K562 (cell line): ENCODE measurements around the gene NTRK2. TPM values are rescaled to one million over a fixed set of nuclear protein-coding genes. Genes with fewer than 3 reads are reported as not detected.

Experiments
- ATAC-seq: fragments of 200-7000 bp; cut with Tn5 transposase; 3 replicates; pipeline ENCODE4 v1.9.1; 2020; ENCODE audit warnings: moderate library complexity
- BruUV-seq: library from RNA; stranded (reverse); fragments of 400-500 nt; replicated peaks from 2 replicates; lab custom pipeline; 2021; lab: Mats Ljungman, UMichigan
- CTCF ChIA-PET: fragments of 300-600 bp; formaldehyde crosslinking; extraction: SDS; loops from one replicate; lab custom pipeline; 2021; ENCODE audit warnings: low intra/inter-chr PET ratio; lab: Yijun Ruan, JAX
- POLR2A ChIA-PET: fragments of 300-600, 350-650 bp; sonication (Branson Sonifier 250); formaldehyde crosslinking; extraction: SDS; loops from one replicate; lab custom pipeline; 2021; ENCODE audit warnings: antibody characterized with exemption, inconsistent platforms; lab: Yijun Ruan, JAX
- DNase-seq, 4 experiments: peaks; one replicate each; pipeline versions ENCODE4 v3.0.0 to v3.0.0-alpha.2; 2011 to 2018; ENCODE audit warnings: low spot score in 3 of 4, mixed read lengths in 3 of 4; ENCODE audit errors: extremely low read depth in 1 of 4
- FAIRE-seq: peaks from 2 replicates; lab custom pipeline; 2011; peaks lifted over from hg19 to GRCh38; lab: Jason Lieb, UNC
- H2AFZ ChIP-seq: 2 replicates; pipeline ENCODE4 v1.6.0; 2011; ENCODE audit warnings: low read depth, low read length, control low read depth, inconsistent platforms
- H3K27ac ChIP-seq: fragments of 200-600 bp; 3 replicates; pipeline ENCODE4 v1.8.0; 2011; ENCODE audit warnings: low read depth, mild to moderate bottlenecking, control low read depth, inconsistent platforms, low read length, moderate library complexity, mixed read lengths; ENCODE audit errors: extremely low read depth
- H3K27me3 ChIP-seq, 2 experiments: fragments of 300-600 bp in 1 of 2; 2 replicates in 1 of 2; 3 replicates in 1 of 2; pipeline versions ENCODE4 v1.6.0 to v1.8.0; 2011; ENCODE audit warnings: inconsistent platforms in 2 of 2, low read length in 2 of 2, mild to moderate bottlenecking in 1 of 2, mixed read lengths in 1 of 2, moderate library complexity in 1 of 2; ENCODE audit not compliant: control insufficient read depth in 2 of 2, insufficient read depth in 2 of 2
- H3K36me3 ChIP-seq: fragments of 300-600 bp; 3 replicates; pipeline ENCODE4 v1.8.0; 2011; ENCODE audit warnings: mild to moderate bottlenecking, low read length, inconsistent platforms; ENCODE audit not compliant: control insufficient read depth, insufficient read depth
- H3K4me1 ChIP-seq, 2 experiments: fragments of 200-600 bp in 1 of 2; replicated peaks in 1 of 2; 2 replicates in 1 of 2; 3 replicates in 1 of 2; pipeline versions ENCODE4 v1.5.1 to v1.8.0; 2011; ENCODE audit warnings: inconsistent platforms in 2 of 2, low read length in 2 of 2, mild to moderate bottlenecking in 1 of 2, mixed read lengths in 1 of 2, moderate library complexity in 1 of 2; ENCODE audit not compliant: control insufficient read depth in 2 of 2, insufficient read depth in 2 of 2
- H3K4me2 ChIP-seq: 2 replicates; pipeline ENCODE4 v1.6.1; 2011; ENCODE audit warnings: low read length, control low read depth, inconsistent platforms, mixed read lengths; ENCODE audit not compliant: insufficient read depth
- H3K4me3 ChIP-seq: fragments of 200-600 bp; sonication (generic), shearing (Covaris generic); 2 replicates; pipeline ENCODE4 v1.5.1; 2016; ENCODE audit warnings: control low read depth, inconsistent platforms
- H3K79me2 ChIP-seq: fragments of 200-600 bp; 3 replicates; pipeline ENCODE4 v1.8.0; 2011; ENCODE audit warnings: low read length, inconsistent platforms; ENCODE audit not compliant: control insufficient read depth, insufficient read depth
- H3K9ac ChIP-seq, 2 experiments: 2 replicates each; pipeline versions ENCODE4 v1.6.0 to v1.6.1; 2011; ENCODE audit warnings: low read depth in 2 of 2, low read length in 2 of 2, control low read depth in 1 of 2, inconsistent platforms in 1 of 2, mild to moderate bottlenecking in 1 of 2, mixed read lengths in 1 of 2; ENCODE audit not compliant: insufficient read depth in 1 of 2
- H3K9me1 ChIP-seq: one replicate; pipeline ENCODE4 v1.6.0; 2011; ENCODE audit warnings: inconsistent platforms, mild to moderate bottlenecking, low read length, moderate library complexity; ENCODE audit not compliant: control insufficient read depth, insufficient read depth
- H3K9me3 ChIP-seq: replicated peaks from 2 replicates; pipeline ENCODE4 v1.5.1; 2011; ENCODE audit warnings: low read depth, low read length, inconsistent platforms; ENCODE audit not compliant: control insufficient read depth, insufficient read depth
- H4K20me1 ChIP-seq: replicated peaks from 2 replicates; pipeline ENCODE4 v1.6.1; 2011; ENCODE audit warnings: low read length, inconsistent platforms, mixed read lengths; ENCODE audit not compliant: control insufficient read depth, insufficient read depth
- ARID4B ChIP-seq: sonication (generic); formaldehyde crosslinking; IDR thresholded peaks from 2 replicates; pipeline ENCODE4 v1.8.0; 2022; ENCODE audit warnings: mild to moderate bottlenecking, missing genetic modification reagents
- EZH2 ChIP-seq: IDR thresholded peaks from 2 replicates; pipeline ENCODE4 v1.6.1; 2012; ENCODE audit warnings: low read depth, mild to moderate bottlenecking, inconsistent platforms, low read length, borderline replicate concordance
- ID3 ChIP-seq, 2 experiments: fragments of 250-450 bp in 1 of 2; fragments of 450-650 bp in 1 of 2; sonication (Bioruptor Pico) in 1 of 2; IDR thresholded peaks; 2 replicates each; pipeline versions ENCODE4 v1.6.1 to v1.8.0; 2016 to 2021; ENCODE audit warnings: mild to moderate bottlenecking in 2 of 2, moderate library complexity in 2 of 2, missing compliant biosample characterization in 1 of 2, missing genetic modification characterization in 1 of 2
- MBD1 ChIP-seq: fragments of 250-450 bp; sonication (Bioruptor Pico); IDR thresholded peaks from 2 replicates; pipeline ENCODE4 v1.8.0; 2022; ENCODE audit warnings: inconsistent platforms
- NONO ChIP-seq, 2 experiments: fragments of 200-400 bp in 1 of 2; fragments of 450-650 bp in 1 of 2; formaldehyde crosslinking in 1 of 2; IDR thresholded peaks; 2 replicates each; pipeline ENCODE4 v1.6.1; 2017; ENCODE audit warnings: low read depth in 2 of 2, mild to moderate bottlenecking in 2 of 2, moderate library complexity in 2 of 2, low read length in 1 of 2
- RFX7 ChIP-seq: fragments of 250-450 bp; sonication (Bioruptor Pico); IDR thresholded peaks from 2 replicates; pipeline ENCODE4 v1.5.1; 2021; ENCODE audit warnings: mild to moderate bottlenecking
- SIN3B ChIP-seq: fragments of 450-650 bp; IDR thresholded peaks from 2 replicates; pipeline ENCODE4 v1.6.1; 2017; ENCODE audit warnings: low read depth, mild to moderate bottlenecking, moderate library complexity
- TCF15 ChIP-seq: fragments of 250-450 bp; sonication (Bioruptor Pico); IDR thresholded peaks from 2 replicates; pipeline ENCODE4 v1.8.0; 2022; ENCODE audit warnings: moderate library complexity, mild to moderate bottlenecking, inconsistent platforms
- TOE1 ChIP-seq, 2 experiments: fragments of 450-650 bp in 1 of 2; sonication (generic) in 1 of 2; formaldehyde crosslinking in 1 of 2; IDR thresholded peaks; 2 replicates each; pipeline versions ENCODE4 v1.7.1 to v1.8.0; 2016 to 2022; ENCODE audit warnings: borderline replicate concordance in 2 of 2, mild to moderate bottlenecking in 2 of 2, antibody characterized with exemption in 1 of 2, inconsistent platforms in 1 of 2, low read depth in 1 of 2, missing genetic modification reagents in 1 of 2, moderate library complexity in 1 of 2
- ZNF12 ChIP-seq: sonication (generic); formaldehyde crosslinking; IDR thresholded peaks from 2 replicates; pipeline ENCODE4 v1.4.0; 2020; ENCODE audit warnings: mild to moderate bottlenecking, missing genetic modification reagents
- ZNF239 ChIP-seq: fragments of 250-450 bp; sonication (Bioruptor Pico); IDR thresholded peaks from 2 replicates; pipeline ENCODE4 v1.4.0; 2020; ENCODE audit warnings: mild to moderate bottlenecking
- WGBS: fragments of 100-300 bp; shearing (Covaris generic); methylation state at CpG from one replicate; pipeline ENCODE4 v1.1.6; 2016; ENCODE audit warnings: low coverage, mixed read lengths; ENCODE audit not compliant: insufficient coverage; ENCODE audit errors: missing lambda C conversion rate; 5-methylcytosine and 5-hydroxymethylcytosine counted together
- in situ Hi-C: fragments of 300-500 bp; cut with MboI; formaldehyde crosslinking; loops from 4 replicates; pipeline ENCODE4 v1.15.0; 2018; ENCODE audit warnings: inconsistent platforms, mixed read lengths
- intact Hi-C: fragments of 100-400 bp; cut with micrococcal nuclease; formaldehyde crosslinking; loops from 2 replicates; pipeline ENCODE4 v1.14.2; 2022
- polyA plus RNA-seq, 8 experiments: library from polyadenylated mRNA; depleted of rRNA in 4 of 8; stranded (reverse) in 5 of 8; unstranded in 3 of 8; fragments of >200 nt; fragmentation: Nextera tagmentation in 2 of 8; fragmentation: Illumina TruSeq in 1 of 8; extraction: Ambion mirVana in 2 of 8; extraction: Trizol in 1 of 8; gene quantifications; 2 replicates each; pipeline versions ENCODE4 v1.2.1 to v1.2.3, GENCODE V29; 2011 to 2014; ENCODE audit warnings: inconsistent platforms in 1 of 8, missing spikeins in 1 of 8
- total RNA-seq, 7 experiments: library from RNA; depleted of rRNA in 6 of 7; stranded (reverse); fragments of >200 nt in 6 of 7; fragmentation: Illumina TruSeq in 2 of 7; extraction: Trizol in 2 of 7; gene quantifications; 2 replicates each; pipeline versions ENCODE4 v1.2.1 to v1.2.3, GENCODE V29; 2011 to 2021; ENCODE audit warnings: low replicate concordance in 1 of 7

Gene NTRK2
- total and polyA plus RNA-seq, 9 of the 15 experiments (the other 6 are each of a cell fraction or from before 2014, with no cell fraction given), result not detected

- Histone ChIP-seq H3K27ac (no peak overlapping the region), H3K79me2 (no peaks in the 10 kb centered on the region), H3K9ac (no peak overlapping the region), H3K4me2 (no peak overlapping the region), H4K20me1 (no peaks in the 10 kb centered on the region), H3K27me3 (no peaks in the 10 kb centered on the region), H3K9me3 (no peaks in the 10 kb centered on the region), H3K36me3 (no peaks in the 10 kb centered on the region), H2AFZ (no peak overlapping the region), H3K9me1 (no peaks in the 10 kb centered on the region), H3K4me3 (no peak overlapping the region), H3K4me1 (no peaks in the 10 kb centered on the region)
- TF ChIP-seq EZH2 (no peak), ARID4B (no peak), ID3 (CRISPR knock-in tag; IDR thresholded peaks at IDR 0.05) (no peak), ID3 (tag; IDR thresholded peaks at IDR 0.05) (no peak), RFX7 (CRISPR knock-in tag) (no peak), NONO (IDR thresholded peaks at IDR 0.05; ENCODE audit: low read depth in 2 of 2, low read length in 1 of 2) (no peak), ZNF12 (CRISPR knock-in tag) (no peak), TOE1 (IDR thresholded peaks at IDR 0.05; ENCODE audit: borderline replicate concordance) (no peak), TOE1 (CRISPR knock-in tag; IDR thresholded peaks at IDR 0.05; ENCODE audit: borderline replicate concordance, low read depth) (no peak), MBD1 (no peak), TCF15 (CRISPR knock-in tag) (no peak), ZNF239 (CRISPR knock-in tag) (no peak), SIN3B (no peak)
- intact Hi-C loops (no loop called here), in situ Hi-C loops (no loop called here)
- FAIRE-seq (no peak), DNase-seq (no peak), ATAC-seq (no peak)
- POLR2A ChIA-PET, result no interaction called here
- no TSS peak for BruUV-seq
- CTCF ChIA-PET, result no interaction called here
- 1% methylated on average over 9 of the region's 10 CpGs for whole genome bisulfite sequencing
Measured at GRCh38 chr9:84851935-84852585, 182.5 kb downstream of the NTRK2 start.
